D721Med (cell line): Measurements from ENCODE around the gene SMIM5.
"Not testable (repeated sequence)": the region's sequence is repeated elsewhere in the genome, so short reads cannot be mapped to it uniquely, and the experiment has no call there.

Experiments used
- DNase-seq: peaks from one replicate; pipeline ENCODE4 v3.0.0; 2011; ENCODE audit warnings: low spot score; ENCODE audit not compliant: insufficient read length
- FAIRE-seq: peaks from 2 replicates; lab custom pipeline; 2011; peaks lifted over from hg19 to GRCh38; lab: Jason Lieb, UNC
- CTCF ChIP-seq: IDR thresholded peaks from 2 replicates; pipeline ENCODE4 v1.5.1; 2012; ENCODE audit warnings: mild to moderate bottlenecking, control low read depth; ENCODE audit not compliant: insufficient read depth; ENCODE audit errors: missing control alignments

Gene SMIM5

GRCh38 chr17:75637551-75637950 is 4.3 kb downstream of the SMIM5 start:
- FAIRE-seq (no peak), DNase-seq (no peak)
- TF ChIP-seq CTCF = no peak

GRCh38 chr17:75638039-75638438 is 4.8 kb downstream of the SMIM5 start:
- not testable (repeated sequence) for DNase-seq, FAIRE-seq

GRCh38 chr17:75638893-75639292 is 5.7 kb downstream of the SMIM5 start:
- DNase-seq (no peak), FAIRE-seq (no peak)
- no peak for TF ChIP-seq CTCF

DNA sequence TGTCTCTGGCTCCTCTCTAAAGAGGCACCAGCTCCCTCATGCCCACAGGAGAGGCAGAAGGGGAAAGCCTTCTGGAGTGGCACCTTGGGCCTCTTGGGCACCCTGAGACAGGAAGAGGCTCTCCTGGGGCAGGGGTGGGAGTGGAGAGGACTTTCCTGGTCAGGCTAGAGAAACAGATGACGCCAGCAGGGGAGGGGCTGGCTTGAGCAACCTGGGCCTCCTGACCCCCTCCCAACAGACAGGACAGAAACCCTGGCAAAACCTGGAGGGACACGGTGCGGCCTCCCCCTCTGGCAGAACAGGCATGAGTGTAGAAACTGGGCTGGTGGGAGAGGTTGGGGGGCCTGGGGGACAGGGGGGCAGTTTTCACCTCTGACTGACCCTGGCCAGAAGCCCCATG is 6.1 kb downstream of the SMIM5 start:
- no peak for FAIRE-seq
- TF ChIP-seq CTCF = no peak
- no peak for DNase-seq

GRCh38 chr17:75639771-75640555 is 6.7 kb downstream of the SMIM5 start:
- TF ChIP-seq CTCF = no peak
- no peak for FAIRE-seq
- DNase-seq = no peak

GRCh38 chr17:75640556-75641119 is 7.4 kb downstream of the SMIM5 start:
- FAIRE-seq (no peak), DNase-seq (no peak)
- TF ChIP-seq CTCF = no peak

DNA sequence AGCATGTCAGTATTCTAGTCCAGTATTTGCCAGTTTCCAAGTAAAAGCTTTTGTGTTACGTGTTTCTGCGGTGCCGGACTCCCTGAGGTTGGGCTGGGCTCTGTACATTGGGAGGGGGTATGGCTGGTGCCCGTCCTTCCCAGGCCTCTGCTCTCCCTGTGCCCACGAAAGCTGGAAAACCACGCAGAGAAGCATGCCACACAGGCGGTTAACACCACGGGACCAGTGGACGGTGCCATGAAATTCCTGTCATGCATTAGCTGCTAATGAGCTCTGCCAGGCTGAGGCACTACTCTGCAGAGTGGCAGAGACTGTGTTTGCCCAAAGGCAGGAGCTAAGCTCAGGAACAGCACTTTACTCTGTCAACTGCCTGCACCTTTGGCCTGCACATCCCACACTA is 8.1 kb downstream of the SMIM5 start:
- no peak for TF ChIP-seq CTCF
- DNase-seq (no peak), FAIRE-seq (no peak)
